Nephron (organoid): ENCODE measurements around the gene RBBP8NL.

Experiments used
- H3K27ac Mint-ChIP-seq, 3 experiments: 2 replicates each; pipeline ENCODE4 v1.8.0; 2020; ENCODE audit warnings: mixed read lengths in 3 of 3, mild to moderate bottlenecking in 2 of 3, moderate library complexity in 1 of 3
- H3K27me3 Mint-ChIP-seq: 2 replicates; pipeline ENCODE4 v1.8.0; 2021; ENCODE audit warnings: low read depth, mild to moderate bottlenecking, moderate library complexity, mixed read lengths
- H3K36me3 Mint-ChIP-seq: 2 replicates; pipeline ENCODE4 v1.8.0; 2020; ENCODE audit warnings: low read depth, mixed read lengths
- H3K4me1 Mint-ChIP-seq: 2 replicates; pipeline ENCODE4 v1.8.0; 2020; ENCODE audit warnings: mixed read lengths
- H3K4me3 Mint-ChIP-seq, 3 experiments: 2 replicates each; pipeline ENCODE4 v1.8.0; 2020; ENCODE audit warnings: mild to moderate bottlenecking in 3 of 3, mixed read lengths in 3 of 3, moderate library complexity in 2 of 3
- H3K9me3 Mint-ChIP-seq: 2 replicates; pipeline ENCODE4 v1.8.0; 2020; ENCODE audit warnings: mixed read lengths
- CTCF ChIP-seq, 3 experiments: fragments of 200-600 bp; sonication (generic); IDR thresholded peaks; one replicate each; pipeline ENCODE4 v1.5.0; 2021; ENCODE audit warnings: antibody characterized with exemption in 3 of 3; ENCODE audit not compliant: unreplicated experiment in 3 of 3

Gene RBBP8NL

GRCh38 chr20:62364911-62365736 lies 62.2 kb downstream of the RBBP8NL start:
- Mint-ChIP-seq H3K36me3 (no peaks in the 10 kb centered on the region), H3K27me3 (peaks cover 4% of the 10 kb centered on the region), H3K27ac (peak overlapping the region in 2 of 3 experiments; percentile 63 to 78), H3K9me3 (no peaks in the 10 kb centered on the region), H3K4me3 (peak overlapping the region; percentile 74 to 84 (median 80)), H3K4me1 (peaks cover 29% of the 10 kb centered on the region)
- TF ChIP-seq CTCF (IDR thresholded peaks at IDR 0.05; ENCODE audit: unreplicated experiment in 3 of 3): no peak

- Mint-ChIP-seq H3K27ac (peak overlapping the region in 1 of 3 experiments; percentile 56), H3K27me3 (peaks cover 4% of the 10 kb centered on the region), H3K36me3 (no peaks in the 10 kb centered on the region), H3K4me3 (peak overlapping the region; percentile 74 to 84 (median 80)), H3K4me1 (peaks cover 24% of the 10 kb centered on the region), H3K9me3 (no peaks in the 10 kb centered on the region)
- no peak for TF ChIP-seq CTCF (IDR thresholded peaks at IDR 0.05; ENCODE audit: unreplicated experiment in 3 of 3)
These were observed 63.2 kb downstream of the RBBP8NL start for GRCh38 chr20:62363920-62364851.

- H3K9me3 Mint-ChIP-seq: no peaks in the 10 kb centered on the region
- peak in 1 of 3 experiments; percentile 24 for TF ChIP-seq CTCF (IDR thresholded peaks at IDR 0.05; ENCODE audit: unreplicated experiment in 3 of 3)
- H3K4me1 Mint-ChIP-seq: peaks cover 25% of the 10 kb centered on the region
- peak overlapping the region in 2 of 3 experiments; percentile 57 to 80 for H3K27ac Mint-ChIP-seq
- H3K27me3 Mint-ChIP-seq: no peaks in the 10 kb centered on the region
- peak overlapping the region in 2 of 3 experiments; percentile 30 to 31 for H3K4me3 Mint-ChIP-seq
- no peaks in the 10 kb centered on the region for H3K36me3 Mint-ChIP-seq
These were observed 64.1 kb downstream of the RBBP8NL start for GRCh38 chr20:62362991-62363919.

GRCh38 chr20:62362590-62362940 lies 64.8 kb downstream of the RBBP8NL start:
- peak overlapping the region; percentile 30 to 31 (median 31) for H3K4me3 Mint-ChIP-seq
- no peaks in the 10 kb centered on the region for H3K27me3 Mint-ChIP-seq
- peak overlapping the region in 2 of 3 experiments; percentile 57 to 80 for H3K27ac Mint-ChIP-seq
- TF ChIP-seq CTCF (IDR thresholded peaks at IDR 0.05; ENCODE audit: unreplicated experiment in 3 of 3): no peak
- H3K9me3 Mint-ChIP-seq: no peaks in the 10 kb centered on the region
- no peaks in the 10 kb centered on the region for H3K36me3 Mint-ChIP-seq
- peaks cover 26% of the 10 kb centered on the region for H3K4me1 Mint-ChIP-seq

GRCh38 chr20:62361799-62362589 lies 65.3 kb downstream of the RBBP8NL start:
- no peaks in the 10 kb centered on the region for H3K27me3 Mint-ChIP-seq
- no peak for TF ChIP-seq CTCF (IDR thresholded peaks at IDR 0.05; ENCODE audit: unreplicated experiment in 3 of 3)
- H3K9me3 Mint-ChIP-seq: no peaks in the 10 kb centered on the region
- H3K27ac Mint-ChIP-seq: peak overlapping the region in 2 of 3 experiments; percentile 57 to 80
- no peaks in the 10 kb centered on the region for H3K36me3 Mint-ChIP-seq
- peaks cover 26% of the 10 kb centered on the region for H3K4me1 Mint-ChIP-seq
- H3K4me3 Mint-ChIP-seq: peak overlapping the region in 1 of 3 experiments; percentile 35
